ENCODE results near the gene UBTD1. TPM values are rescaled to one million over a fixed set of nuclear protein-coding genes. Genes with fewer than 3 reads are reported as not detected.
"Not testable (repeated sequence)": the region's sequence is repeated elsewhere in the genome, so short reads cannot be mapped to it uniquely, and the experiment has no call there.

The UBTD1 gene
- total RNA-seq, 1 donor from 2014 or later: 32.5 TPM

GRCh38 chr10:97463363-97464132 lies 35.2 kb upstream of the UBTD1 start:
- peak; percentile 19 for DNase-seq (ENCODE audit: low read depth)
- no peaks in the 10 kb centered on the region for H3K27me3 ChIP-seq (ENCODE audit: control insufficient read depth, insufficient read depth, low read length)
- peak; percentile 83 for TF ChIP-seq CTCF (IDR thresholded peaks at IDR 0.05; ENCODE audit: insufficient read depth, low read length, poor library complexity, severe bottlenecking)
- H3K36me3 ChIP-seq (ENCODE audit: control insufficient read depth, insufficient read depth, low read length): peaks cover 3% of the 10 kb centered on the region
- H3K4me3 ChIP-seq (ENCODE audit: low read depth, low read length): no peak overlapping the region

- DNase-seq (ENCODE audit: low read depth): no peak
- no peaks in the 10 kb centered on the region for H3K27me3 ChIP-seq (ENCODE audit: control insufficient read depth, insufficient read depth, low read length)
- no peak for TF ChIP-seq CTCF (IDR thresholded peaks at IDR 0.05; ENCODE audit: insufficient read depth, low read length, poor library complexity, severe bottlenecking)
- no peak overlapping the region for H3K4me3 ChIP-seq (ENCODE audit: low read depth, low read length)
- peaks cover 6% of the 10 kb centered on the region for H3K36me3 ChIP-seq (ENCODE audit: control insufficient read depth, insufficient read depth, low read length)
Observed at GRCh38 chr10:97464226-97464625, 34.5 kb upstream of the UBTD1 start.

GRCh38 chr10:97465982-97466381 lies 32.7 kb upstream of the UBTD1 start:
- Histone ChIP-seq H3K27me3 (ENCODE audit: control insufficient read depth, insufficient read depth, low read length) (no peaks in the 10 kb centered on the region), H3K36me3 (ENCODE audit: control insufficient read depth, insufficient read depth, low read length) (peaks cover 11% of the 10 kb centered on the region), H3K4me3 (ENCODE audit: low read depth, low read length) (no peak overlapping the region)
- DNase-seq (ENCODE audit: low read depth): no peak
- TF ChIP-seq CTCF (IDR thresholded peaks at IDR 0.05; ENCODE audit: insufficient read depth, low read length, poor library complexity, severe bottlenecking): no peak

GRCh38 chr10:97466755-97467154 lies 32.0 kb upstream of the UBTD1 start:
- no peaks in the 10 kb centered on the region for H3K27me3 ChIP-seq (ENCODE audit: control insufficient read depth, insufficient read depth, low read length)
- H3K36me3 ChIP-seq (ENCODE audit: control insufficient read depth, insufficient read depth, low read length): peaks cover 11% of the 10 kb centered on the region
- no peak for TF ChIP-seq CTCF (IDR thresholded peaks at IDR 0.05; ENCODE audit: insufficient read depth, low read length, poor library complexity, severe bottlenecking)
- H3K4me3 ChIP-seq (ENCODE audit: low read depth, low read length): no peak overlapping the region
- DNase-seq (ENCODE audit: low read depth): peak; percentile 43

- H3K4me3 ChIP-seq (ENCODE audit: low read depth, low read length): no peak overlapping the region
- H3K27me3 ChIP-seq (ENCODE audit: control insufficient read depth, insufficient read depth, low read length): no peaks in the 10 kb centered on the region
- DNase-seq (ENCODE audit: low read depth): no peak
- TF ChIP-seq CTCF (IDR thresholded peaks at IDR 0.05; ENCODE audit: insufficient read depth, low read length, poor library complexity, severe bottlenecking): no peak
- H3K36me3 ChIP-seq (ENCODE audit: control insufficient read depth, insufficient read depth, low read length): peaks cover 11% of the 10 kb centered on the region
Observed at GRCh38 chr10:97468162-97468561, 30.6 kb upstream of the UBTD1 start.

- not testable (repeated sequence) for H3K4me3 ChIP-seq (ENCODE audit: low read depth, low read length); H3K27me3 ChIP-seq (ENCODE audit: control insufficient read depth, insufficient read depth, low read length); DNase-seq (ENCODE audit: low read depth)
- H3K36me3 ChIP-seq (ENCODE audit: control insufficient read depth, insufficient read depth, low read length): peaks cover 11% of the 10 kb centered on the region
Observed at GRCh38 chr10:97468781-97469180, 29.9 kb upstream of the UBTD1 start.

Data from kidney epithelial cell (primary cell).